GM19468 (cell line): ENCODE results near the gene TRIM17.

Experiments used
- ATAC-seq: cut with Tn5 transposase; IDR thresholded peaks from one replicate; pipeline ENCODE4 v1.9.1; 2021; ENCODE audit warnings: mild to moderate bottlenecking, moderate library complexity, moderate number of reproducible peaks; ENCODE audit not compliant: unreplicated experiment; ENCODE audit errors: extremely low read depth

The TRIM17 gene

DNA sequence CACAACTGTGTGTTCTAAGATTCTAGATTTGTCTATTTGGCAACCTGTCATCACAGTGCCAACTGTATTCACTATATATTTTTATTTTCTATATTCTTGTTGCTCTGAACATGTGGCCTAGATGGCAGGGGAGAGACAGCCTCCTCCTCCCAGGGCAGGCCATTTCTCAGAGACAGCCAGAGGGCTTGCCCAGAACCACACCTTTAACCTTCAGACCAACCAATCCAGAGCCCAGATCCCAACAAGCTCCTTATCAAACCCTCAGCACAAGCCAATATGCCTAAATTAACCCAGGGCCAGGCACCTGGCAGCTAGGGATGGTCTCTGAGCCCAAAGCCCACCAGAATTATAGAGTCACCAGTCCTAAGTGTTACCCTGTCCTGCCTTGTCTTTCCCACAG lies 29.3 kb downstream of the TRIM17 start:
- no peak for ATAC-seq

DNA sequence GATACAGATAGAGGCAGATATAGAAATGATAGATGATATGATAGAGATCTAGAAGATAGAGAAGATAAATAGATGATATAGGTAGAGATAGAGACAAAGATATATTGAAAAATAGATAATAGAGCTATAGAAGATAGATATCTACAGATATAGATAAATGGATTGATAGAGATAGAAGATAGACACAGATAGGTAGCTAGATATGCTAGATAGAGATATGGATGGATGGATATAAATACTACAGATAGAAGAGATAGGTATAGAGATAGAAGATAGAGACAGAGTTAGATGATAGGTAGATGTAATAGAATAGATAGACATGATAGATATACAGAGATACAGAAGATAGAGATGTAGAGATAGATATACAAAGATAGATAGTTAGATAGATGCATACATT lies 31.4 kb downstream of the TRIM17 start:
- ATAC-seq, result no peak

DNA sequence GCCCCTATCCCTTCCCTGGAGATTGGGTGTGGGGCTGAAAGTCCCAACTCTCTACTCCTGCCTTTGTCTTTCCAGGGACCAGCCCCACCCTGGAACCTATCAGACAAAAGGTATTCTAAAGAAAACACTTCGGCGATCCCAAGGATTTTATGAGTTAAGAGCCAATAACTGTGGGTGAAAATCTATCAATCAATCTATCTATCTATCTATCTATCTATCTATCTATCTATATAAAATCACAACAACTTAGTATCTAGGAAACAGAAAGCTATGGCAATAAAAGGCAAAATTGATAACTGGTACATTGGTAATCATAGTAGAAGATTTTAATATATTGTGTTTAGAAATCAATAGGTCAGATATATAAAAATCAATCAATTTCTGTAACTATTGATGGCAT lies 32.9 kb downstream of the TRIM17 start:
- ATAC-seq, result no peak

DNA sequence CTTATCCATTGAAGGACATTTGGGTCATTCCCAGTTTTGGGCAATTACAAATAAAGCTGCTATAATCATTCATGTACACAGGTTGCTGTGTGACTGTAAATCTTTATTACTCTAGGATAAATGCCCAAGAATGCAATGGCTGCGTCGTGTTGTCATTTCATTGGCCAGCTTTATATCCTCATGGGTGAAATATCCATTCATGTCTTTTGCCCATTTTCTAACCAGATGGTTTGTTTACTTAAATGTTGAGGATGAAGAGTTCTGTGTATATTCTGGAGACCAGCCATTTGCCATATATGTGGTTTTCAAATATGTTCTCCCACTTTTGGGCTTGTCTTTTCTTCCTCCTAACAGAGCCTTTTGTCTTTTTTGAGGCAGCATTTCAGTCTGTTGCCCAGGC lies 35.3 kb downstream of the TRIM17 start:
- ATAC-seq, result no peak

DNA sequence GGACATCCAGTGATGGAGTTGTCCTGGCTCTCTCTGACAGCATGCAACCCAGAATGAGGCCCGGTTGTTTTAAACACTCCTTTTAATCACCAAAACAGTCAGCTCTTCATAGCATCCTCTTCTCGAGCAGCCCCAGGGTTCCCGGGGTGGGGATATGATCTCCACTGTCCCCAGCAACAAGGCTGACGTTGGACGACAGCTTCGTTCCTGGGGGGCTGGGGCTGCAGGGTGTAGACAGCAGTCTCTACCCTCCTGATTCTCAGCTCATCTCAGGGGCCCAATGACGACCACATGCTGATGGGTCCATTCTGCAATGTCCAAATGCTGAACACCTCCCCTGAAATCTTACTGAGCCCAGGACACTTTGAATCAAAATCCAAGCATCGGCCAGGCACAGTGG lies 37.0 kb downstream of the TRIM17 start:
- ATAC-seq, result no peak

DNA sequence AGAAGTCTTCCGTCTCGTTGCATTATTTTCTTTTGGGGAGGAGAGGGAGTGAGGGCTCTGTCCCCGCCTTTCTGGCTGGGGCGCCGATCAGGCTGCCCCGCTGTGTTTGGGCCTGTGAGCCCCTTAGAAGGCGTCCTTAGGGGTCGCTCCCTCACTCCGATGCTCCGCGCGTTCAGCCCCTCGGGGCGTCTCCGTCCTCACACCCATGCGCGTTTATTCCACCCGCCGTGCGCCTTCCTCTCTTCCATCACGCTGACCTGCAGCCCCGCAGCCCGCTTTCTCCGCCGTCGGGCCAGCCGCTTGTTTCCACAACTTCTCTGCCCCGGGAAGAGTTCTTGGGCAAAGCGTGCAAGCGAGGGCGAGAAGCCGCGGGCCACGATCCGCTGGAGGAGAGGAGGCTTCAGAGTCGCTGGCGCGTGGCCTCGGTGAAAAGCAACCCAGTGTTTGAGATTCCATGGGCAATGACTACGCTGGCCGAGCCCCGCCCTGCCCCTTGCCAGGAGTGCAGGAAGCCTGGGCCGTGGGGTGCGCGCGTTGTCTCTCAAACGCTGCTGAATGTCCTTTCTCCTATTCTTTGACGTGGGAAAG lies 37.7 kb downstream of the TRIM17 start:
- ATAC-seq, result no peak

DNA sequence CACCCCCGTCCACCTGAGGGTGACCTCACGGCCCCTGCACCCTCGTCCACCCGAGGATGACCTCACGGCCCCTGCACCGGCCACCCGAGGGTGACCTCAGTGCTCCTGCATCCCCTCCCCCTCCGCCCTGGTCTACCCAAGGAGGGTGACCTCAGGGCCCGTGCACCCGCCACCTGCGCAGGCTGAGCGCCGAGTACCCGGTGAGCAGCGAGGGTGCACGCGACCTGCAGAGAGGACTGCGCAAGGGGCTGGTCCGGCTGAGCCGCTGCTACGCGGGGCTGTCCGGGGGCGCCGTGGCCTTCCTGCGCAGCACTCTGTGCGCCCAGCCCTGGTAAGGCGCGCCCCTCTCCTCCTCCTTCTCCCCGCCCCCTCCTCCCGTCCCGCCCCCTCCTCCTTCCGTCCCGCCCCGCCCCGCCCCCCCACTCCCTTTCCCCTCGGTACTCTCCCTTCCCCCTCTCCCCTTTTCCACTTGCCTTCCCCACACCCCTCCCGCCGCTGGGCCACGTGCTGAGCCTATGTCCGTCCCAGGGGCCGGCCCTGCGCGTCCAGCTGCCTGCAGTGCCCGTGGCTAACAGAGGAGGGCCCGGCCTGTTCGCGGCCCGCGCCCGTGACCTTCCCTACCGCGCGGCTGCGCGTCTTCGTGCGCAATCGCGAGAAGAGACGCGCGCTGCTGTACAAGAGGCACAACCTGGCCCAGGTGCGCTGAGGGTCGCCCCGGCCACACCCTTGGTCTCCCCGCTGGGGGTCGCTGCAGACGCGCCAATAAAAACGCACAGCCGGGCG lies 38.4 kb downstream of the TRIM17 start:
- no peak for ATAC-seq

DNA sequence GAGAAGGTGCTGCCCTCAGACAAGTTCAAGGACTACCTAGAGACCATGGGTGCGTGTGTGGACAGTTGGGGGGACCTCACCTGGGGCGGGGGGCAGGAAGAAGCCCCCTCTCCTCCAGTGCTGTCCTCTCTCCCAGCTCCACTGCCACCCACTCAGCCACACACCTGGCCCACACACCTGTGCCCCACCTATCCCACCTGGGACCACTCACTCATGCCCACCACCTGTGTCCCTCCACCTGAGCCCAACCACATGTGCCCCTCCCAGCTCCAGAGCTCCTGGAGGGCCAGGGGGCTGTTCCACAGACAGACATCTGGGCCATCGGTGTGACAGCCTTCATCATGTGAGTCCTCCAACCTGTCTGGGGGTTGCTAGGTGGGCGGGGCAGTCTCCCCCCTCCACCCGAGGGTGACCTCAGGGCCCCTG lies 39.0 kb downstream of the TRIM17 start:
- ATAC-seq, result no peak

DNA sequence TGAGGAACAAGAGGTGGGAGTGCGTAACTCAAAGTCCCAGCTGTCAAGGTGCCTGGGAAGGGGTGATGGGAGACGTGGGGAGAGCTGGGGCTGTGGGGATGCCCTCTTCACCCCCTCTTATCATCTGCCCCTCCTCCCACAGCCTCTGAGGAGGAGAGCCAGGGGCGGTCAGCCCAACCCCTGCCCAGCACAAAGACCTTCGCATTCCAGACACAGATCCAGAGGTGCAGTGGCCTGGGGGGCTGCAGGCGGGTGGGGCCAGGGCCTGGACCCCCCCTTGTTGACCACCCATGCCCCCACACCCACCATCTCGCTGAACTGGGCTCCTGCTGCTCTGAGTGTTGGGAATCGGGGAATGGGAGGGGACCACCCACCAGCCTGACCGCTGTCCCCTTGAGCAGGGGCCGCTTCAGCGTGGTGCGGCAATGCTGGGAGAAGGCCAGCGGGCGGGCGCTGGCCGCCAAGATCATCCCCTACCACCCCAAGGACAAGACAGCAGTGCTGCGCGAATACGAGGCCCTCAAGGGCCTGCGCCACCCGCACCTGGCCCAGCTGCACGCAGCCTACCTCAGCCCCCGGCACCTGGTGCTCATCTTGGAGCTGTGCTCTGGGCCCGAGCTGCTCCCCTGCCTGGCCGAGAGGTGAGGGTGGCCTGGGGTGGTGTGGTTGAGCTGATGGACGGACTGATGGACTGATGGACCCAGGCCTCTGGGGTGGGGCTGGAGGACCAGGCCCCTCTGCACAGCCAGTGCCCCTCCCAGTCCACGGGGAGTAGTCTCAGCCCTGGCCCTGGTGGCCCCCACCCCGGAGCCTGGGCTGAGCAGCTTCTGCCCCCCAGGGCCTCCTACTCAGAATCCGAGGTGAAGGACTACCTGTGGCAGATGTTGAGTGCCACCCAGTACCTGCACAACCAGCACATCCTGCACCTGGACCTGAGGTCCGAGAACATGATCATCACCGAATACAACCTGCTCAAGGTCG lies 39.7 kb downstream of the TRIM17 start:
- no peak for ATAC-seq

DNA sequence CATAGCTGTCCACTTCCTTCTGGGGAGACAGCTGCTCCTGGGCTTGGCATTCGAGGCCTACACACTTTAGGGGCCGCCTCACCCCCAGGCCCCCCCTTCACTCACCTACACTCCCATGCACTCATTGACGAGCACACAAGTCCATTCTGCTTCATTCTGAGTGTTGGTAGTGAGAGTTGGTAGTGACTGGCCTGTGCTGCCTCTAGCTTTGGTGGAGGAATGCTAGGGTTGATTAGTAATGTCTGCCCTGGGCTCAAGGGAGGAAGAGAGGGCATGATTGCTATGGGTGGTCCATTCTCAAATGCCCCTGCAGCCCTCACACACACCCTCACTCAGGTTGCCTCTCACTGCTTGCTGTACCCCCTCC lies 40.4 kb downstream of the TRIM17 start:
- ATAC-seq, result no peak

DNA sequence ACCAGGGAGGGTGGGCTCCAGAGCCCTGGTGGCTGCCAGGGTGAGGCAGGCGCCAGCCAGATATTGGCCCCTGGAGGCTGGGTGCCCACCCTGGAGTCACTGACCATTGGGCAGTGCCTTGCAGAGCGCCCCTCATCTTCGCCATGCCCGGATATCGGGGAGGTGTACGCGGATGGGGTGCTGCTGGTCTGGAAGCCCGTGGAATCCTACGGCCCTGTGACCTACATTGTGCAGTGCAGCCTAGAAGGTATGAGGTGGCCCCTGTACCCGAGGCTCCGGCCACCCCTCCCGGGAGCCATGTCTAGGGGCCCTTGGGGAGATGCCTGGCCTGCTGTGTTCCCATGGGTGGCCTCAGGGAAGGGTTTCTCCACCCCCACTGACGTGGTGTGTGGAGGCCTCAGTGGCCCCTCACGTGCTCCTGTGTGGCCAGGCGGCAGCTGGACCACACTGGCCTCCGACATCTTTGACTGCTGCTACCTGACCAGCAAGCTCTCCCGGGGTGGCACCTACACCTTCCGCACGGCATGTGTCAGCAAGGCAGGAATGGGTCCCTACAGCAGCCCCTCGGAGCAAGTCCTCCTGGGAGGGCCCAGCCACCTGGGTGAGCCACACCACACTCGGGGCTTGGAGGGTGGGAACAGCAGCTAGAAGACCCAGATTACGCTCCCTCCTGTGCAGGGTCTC lies 40.9 kb downstream of the TRIM17 start:
- ATAC-seq, result no peak

DNA sequence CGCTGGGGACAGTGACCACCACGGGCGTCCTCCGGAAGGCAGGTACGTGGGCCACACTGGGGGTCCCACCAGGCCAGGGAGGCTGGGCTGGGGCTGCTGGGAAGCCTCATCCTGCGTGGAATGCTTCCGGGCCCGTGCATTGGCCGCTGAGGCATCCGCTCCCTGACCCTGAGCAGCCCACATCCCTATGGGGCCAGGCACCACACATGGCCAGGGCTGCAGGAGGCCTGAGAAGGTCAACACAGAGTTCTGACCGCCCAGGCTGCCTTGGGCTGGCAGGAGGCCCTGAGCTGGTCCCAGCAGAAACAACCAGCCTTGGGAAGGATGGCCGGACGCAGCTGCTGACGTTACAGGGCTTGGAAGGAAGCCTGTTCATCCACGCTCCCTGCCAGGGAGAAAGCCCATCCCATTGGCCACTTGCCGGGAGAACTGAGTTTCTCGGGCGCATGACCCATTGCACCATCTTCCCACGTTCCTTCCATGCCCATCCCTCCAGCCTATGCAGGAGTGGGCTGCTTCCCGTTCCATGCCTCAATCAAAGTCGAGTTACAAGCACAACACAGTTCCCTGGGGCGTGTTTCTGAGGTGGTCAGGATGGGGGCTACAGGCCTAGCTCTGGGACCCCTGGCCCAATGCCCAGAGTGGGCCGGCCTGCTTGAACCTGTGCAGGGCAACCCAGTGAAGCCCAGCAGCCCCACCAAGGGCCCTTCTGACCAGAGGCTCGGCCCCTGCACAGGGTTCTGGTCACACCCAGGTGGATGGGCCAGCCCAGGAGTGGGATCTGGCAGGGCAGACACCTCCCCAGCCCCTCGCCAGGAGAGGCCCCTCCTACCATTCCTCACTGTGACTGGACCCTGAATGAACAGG lies 41.7 kb downstream of the TRIM17 start:
- ATAC-seq, result no peak

DNA sequence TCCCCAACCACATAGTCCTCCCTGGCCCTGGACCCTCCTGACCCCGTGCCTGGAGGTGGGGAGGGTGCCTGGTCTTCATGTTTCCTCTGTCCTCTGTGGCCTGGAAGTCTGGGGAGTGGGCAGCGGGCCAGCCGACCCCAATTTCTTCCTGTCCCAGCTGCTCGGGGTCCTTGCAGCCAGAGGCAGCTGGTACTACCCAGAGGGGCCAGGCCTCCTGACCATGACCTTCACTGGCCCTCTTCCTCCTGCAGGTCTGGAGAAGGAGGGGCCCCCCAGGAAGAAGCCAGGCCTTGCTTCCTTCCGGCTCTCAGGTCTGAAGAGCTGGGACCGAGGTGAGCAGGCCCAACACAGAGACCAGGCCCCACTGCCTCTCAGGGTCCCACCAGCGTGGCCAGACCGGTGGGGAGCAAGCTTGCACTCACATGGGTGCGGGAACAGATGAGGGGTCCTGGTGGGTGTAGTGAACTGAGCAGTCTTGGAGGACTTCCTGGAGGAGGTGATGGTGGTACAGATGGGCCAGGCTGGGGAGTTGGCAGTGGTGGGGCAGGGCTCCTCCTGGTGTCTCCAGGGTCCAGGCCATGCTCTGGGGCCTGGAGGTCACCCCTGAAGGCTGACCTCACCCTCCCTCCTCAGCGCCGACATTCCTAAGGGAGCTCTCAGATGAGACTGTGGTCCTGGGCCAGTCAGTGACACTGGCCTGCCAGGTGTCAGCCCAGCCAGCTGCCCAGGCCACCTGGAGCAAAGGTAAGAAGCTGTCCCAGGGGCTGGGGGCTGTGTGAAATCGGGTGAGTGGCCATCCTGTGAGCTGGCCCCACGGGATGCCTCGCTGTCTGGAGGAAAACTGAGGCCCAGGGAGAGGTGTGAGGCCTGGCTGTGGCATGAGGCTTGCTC lies 42.7 kb downstream of the TRIM17 start:
- no peak for ATAC-seq

DNA sequence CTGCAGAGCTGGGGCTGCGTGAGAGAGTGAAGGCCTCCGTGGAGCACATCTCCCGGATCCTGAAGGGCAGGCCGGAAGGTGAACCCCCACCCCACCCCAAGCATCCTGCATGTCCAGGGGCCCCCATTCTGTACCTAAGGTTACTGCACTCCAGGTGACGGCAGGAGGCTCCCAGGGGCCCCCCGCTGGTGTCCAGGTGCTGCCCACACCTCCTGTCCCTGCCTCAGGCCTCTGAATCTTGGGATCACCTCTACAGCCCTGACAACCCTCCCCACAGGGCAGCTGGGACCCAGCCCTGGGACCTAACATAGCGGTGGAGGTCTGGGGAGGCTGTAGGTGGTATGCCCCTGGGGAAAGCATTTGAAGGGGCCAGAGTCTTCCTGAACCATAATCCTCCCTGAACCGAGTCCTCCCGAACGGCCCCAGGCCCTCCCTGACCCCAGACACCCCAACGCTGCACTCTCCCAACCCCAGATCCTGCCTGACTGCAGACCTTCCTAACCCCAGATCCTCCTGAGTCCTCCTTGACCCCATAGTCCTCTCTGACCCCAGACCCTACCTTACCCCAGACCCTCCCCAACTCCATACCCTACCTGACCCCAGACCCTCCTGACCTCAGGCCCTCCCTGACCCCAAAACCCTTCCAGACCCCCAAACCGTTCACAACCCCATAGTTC lies 43.5 kb downstream of the TRIM17 start:
- no peak for ATAC-seq

DNA sequence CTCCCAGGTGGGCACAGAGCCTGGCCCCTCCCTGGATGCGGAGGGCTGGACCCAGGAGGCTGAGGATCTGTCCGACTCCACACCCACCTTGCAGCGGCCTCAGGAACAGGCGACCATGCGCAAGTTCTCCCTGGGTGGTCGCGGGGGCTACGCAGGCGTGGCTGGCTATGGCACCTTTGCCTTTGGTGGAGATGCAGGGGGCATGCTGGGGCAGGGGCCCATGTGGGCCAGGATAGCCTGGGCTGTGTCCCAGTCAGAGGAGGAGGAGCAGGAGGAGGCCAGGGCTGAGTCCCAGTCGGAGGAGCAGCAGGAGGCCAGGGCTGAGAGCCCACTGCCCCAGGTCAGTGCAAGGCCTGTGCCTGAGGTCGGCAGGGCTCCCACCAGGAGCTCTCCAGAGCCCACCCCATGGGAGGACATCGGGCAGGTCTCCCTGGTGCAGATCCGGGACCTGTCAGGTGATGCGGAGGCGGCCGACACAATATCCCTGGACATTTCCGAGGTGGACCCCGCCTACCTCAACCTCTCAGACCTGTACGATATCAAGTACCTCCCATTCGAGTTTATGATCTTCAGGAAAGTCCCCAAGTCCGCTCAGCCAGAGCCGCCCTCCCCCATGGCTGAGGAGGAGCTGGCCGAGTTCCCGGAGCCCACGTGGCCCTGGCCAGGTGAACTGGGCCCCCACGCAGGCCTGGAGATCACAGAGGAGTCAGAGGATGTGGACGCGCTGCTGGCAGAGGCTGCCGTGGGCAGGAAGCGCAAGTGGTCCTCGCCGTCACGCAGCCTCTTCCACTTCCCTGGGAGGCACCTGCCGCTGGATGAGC lies 44.3 kb downstream of the TRIM17 start:
- ATAC-seq, result no peak

DNA sequence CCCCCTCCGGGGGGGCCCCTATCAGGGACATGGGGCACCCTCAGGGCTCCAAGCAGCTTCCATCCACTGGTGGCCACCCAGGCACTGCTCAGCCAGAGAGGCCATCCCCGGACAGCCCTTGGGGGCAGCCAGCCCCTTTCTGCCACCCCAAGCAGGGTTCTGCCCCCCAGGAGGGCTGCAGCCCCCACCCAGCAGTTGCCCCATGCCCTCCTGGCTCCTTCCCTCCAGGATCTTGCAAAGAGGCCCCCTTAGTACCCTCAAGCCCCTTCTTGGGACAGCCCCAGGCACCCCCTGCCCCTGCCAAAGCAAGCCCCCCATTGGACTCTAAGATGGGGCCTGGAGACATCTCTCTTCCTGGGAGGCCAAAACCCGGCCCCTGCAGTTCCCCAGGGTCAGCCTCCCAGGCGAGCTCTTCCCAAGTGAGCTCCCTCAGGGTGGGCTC lies 44.9 kb downstream of the TRIM17 start:
- ATAC-seq, result no peak
